GM12892 (cell line): ENCODE data around the gene PCDHGC4.

Experiments
- POLR2A ChIP-seq: IDR thresholded peaks from 2 replicates; pipeline ENCODE4 v1.6.1; 2011; ENCODE audit warnings: low read depth, low read length, control low read depth
- POLR2AphosphoS5 ChIP-seq: IDR thresholded peaks from 2 replicates; pipeline ENCODE4 v1.6.1; 2011; ENCODE audit warnings: low read depth, low read length, control low read depth

DNA sequence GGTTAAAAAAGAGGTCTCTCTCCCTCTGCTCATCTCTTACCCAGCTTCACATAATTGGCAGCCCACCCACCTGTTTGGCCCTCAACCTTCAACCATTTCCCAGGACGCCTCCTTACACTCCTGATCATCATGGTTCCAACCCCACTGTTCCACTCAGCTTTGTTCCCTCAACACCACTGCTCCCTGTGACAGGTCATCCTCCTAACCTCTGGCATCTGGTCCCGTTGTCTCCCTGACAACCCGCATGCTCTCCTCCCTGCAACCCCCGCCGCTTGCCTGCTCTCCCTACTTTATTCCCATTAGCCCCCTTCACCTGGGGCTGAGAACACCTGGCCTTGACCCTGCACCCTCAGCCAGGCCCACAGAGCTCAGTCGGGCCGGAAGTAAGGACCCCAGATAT is 16.9 kb downstream of the PCDHGC4 start:
- no peak for TF ChIP-seq POLR2AphosphoS5
- TF ChIP-seq POLR2A = no peak
